ENCODE data around the gene WDR59. TPM values are rescaled to one million over a fixed set of nuclear protein-coding genes. Genes with fewer than 3 reads are reported as not detected.

The WDR59 gene, protein sequence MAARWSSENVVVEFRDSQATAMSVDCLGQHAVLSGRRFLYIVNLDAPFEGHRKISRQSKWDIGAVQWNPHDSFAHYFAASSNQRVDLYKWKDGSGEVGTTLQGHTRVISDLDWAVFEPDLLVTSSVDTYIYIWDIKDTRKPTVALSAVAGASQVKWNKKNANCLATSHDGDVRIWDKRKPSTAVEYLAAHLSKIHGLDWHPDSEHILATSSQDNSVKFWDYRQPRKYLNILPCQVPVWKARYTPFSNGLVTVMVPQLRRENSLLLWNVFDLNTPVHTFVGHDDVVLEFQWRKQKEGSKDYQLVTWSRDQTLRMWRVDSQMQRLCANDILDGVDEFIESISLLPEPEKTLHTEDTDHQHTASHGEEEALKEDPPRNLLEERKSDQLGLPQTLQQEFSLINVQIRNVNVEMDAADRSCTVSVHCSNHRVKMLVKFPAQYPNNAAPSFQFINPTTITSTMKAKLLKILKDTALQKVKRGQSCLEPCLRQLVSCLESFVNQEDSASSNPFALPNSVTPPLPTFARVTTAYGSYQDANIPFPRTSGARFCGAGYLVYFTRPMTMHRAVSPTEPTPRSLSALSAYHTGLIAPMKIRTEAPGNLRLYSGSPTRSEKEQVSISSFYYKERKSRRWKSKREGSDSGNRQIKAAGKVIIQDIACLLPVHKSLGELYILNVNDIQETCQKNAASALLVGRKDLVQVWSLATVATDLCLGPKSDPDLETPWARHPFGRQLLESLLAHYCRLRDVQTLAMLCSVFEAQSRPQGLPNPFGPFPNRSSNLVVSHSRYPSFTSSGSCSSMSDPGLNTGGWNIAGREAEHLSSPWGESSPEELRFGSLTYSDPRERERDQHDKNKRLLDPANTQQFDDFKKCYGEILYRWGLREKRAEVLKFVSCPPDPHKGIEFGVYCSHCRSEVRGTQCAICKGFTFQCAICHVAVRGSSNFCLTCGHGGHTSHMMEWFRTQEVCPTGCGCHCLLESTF
- total RNA-seq (2022; extraction: Qiagen RNA extraction): 25.9 to 30.7 TPM (median 26.7 TPM) in 5 replicates

DNA sequence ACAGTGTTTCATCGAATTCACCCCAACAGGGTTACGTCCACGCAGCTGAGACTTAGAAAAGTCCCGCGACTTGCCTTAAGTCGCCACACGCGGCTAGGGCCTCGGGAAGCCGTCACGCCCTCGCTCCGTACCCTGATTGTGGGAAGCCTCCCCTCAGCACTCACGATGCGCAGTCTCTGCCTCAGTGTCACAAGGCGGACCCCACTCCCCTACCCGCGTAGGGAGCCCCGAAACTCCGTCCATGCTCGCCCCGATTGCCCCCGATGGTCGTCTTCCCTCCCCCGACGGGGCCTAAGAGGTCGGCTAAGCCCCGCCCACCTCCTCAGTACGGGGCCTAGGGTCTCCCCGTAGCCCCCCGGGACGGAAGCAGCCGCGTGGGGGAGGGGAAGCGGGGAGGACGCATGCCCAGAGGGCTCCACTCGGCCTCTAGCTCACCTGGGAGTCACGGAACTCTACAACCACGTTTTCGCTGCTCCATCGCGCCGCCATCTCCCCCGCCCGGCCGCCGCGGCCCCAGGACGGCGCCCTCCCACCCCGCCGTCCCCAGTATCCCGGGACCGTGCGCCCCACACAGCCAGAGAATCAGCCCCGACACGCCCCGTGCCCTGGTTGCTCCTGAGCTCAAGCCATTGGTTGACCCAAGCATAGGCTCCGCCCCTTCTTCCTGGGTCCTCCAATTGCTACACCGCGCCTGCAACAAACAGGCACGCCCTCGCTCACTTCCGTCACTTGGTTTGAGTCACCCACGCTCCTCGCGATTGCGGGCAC lies at the start of gene WDR59:
WDR59 (minus strand) TSS at position 595 of the 768 bp plus-strand sequence; CDS start at position 489, 106 bp downstream.

DNA sequence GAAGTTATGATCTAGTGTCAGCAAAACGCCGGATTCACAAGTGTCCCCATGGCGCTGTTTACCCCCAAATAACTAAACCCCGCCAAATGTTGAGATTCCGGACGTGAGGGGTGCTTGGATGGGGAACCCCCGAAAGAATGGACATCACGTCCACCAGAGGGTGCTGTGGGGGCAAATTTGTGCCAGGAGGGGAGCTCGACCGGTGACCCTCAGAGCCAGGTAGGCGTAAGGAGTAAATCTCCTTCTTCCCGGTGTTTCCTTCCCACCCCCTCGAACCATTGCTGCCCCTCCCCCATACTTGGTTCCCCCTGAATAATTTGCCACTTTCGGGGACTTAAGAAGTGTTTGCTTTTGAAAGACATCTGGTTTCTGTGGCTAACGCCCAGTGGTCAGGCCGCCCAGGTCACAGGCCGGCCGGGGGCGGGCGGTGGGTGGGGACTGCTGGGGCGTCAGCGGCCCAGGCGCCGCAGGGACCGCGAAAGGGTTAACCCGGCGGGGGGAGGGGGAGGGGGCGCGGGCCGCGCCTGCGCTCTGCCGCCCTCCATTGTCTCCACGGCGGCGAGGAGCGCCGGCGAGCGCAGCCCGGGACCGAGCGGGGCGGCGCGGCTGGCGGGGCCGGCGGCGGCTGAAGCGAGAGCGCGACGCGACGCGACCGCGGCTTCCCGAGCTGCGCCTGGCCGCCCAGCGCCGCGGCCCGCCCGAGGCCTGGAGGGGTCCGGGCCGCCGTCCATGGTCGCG lies 13.7 kb upstream of the WDR59 start, which contains the start of gene ZNRF1:
ZNRF1 (plus strand) TSS at position 544 of the 738 bp plus-strand sequence. CDS start 648 bp downstream, outside the sequence.

Other genes with a start within 250 kb of the WDR59 start
- 31.1 to 37.1 TPM (median 32.5 TPM) in 5 replicates for gene FA2H, start 210.3 kb downstream of the WDR59 start, total RNA-seq (2022; extraction: Qiagen RNA extraction)
- gene ZNRF1, start 13.9 kb upstream of the WDR59 start, total RNA-seq (2022; extraction: Qiagen RNA extraction): 15.9 to 24.5 TPM (median 23.0 TPM) in 5 replicates
- 0.59 to 0.87 TPM (median 0.84 TPM) in 5 replicates for gene LDHD, start 131.7 kb upstream of the WDR59 start, total RNA-seq (2022; extraction: Qiagen RNA extraction)
- gene ZFP1, start 163.4 kb upstream of the WDR59 start, total RNA-seq (2022; extraction: Qiagen RNA extraction): 8.9 to 16.7 TPM (median 12.2 TPM) in 5 replicates
- gene CTRB2, start 222.0 kb upstream of the WDR59 start, total RNA-seq (2022; extraction: Qiagen RNA extraction): not detected in 5 replicates
- not detected in 5 replicates for gene CTRB1, start 233.9 kb upstream of the WDR59 start, total RNA-seq (2022; extraction: Qiagen RNA extraction)